Activated naive CD8-positive, alpha-beta T cell treated with anti-CD3 and anti-CD28 coated beads, Interleukin-2, amount 50 U/mL, for 24 hours (primary cell): ENCODE results near the gene STX1A.
"Not testable (repeated sequence)": the region's sequence is repeated elsewhere in the genome, so short reads cannot be mapped to it uniquely, and the experiment has no call there.

ENCODE experiments used
- ATAC-seq: fragments of 150-1000 bp; cut with Tn5 transposase; one replicate; pipeline ENCODE4 v1.10.0; 2021
- DNase-seq: peaks from one replicate; pipeline ENCODE4 v3.0.0; 2021
- H3K27ac Mint-ChIP-seq: one replicate; pipeline ENCODE4 v1.8.0; 2021; ENCODE audit warnings: mild to moderate bottlenecking, mixed read lengths
- H3K27me3 Mint-ChIP-seq: one replicate; pipeline ENCODE4 v1.8.0; 2021; ENCODE audit warnings: mixed read lengths
- H3K36me3 Mint-ChIP-seq: one replicate; pipeline ENCODE4 v1.8.0; 2021; ENCODE audit warnings: low read depth, mixed read lengths
- H3K4me1 Mint-ChIP-seq: one replicate; pipeline ENCODE4 v1.8.0; 2021; ENCODE audit warnings: mixed read lengths
- H3K4me3 Mint-ChIP-seq: one replicate; pipeline ENCODE4 v1.8.0; 2021; ENCODE audit warnings: mild to moderate bottlenecking, moderate library complexity, mixed read lengths
- H3K9me3 Mint-ChIP-seq: one replicate; pipeline ENCODE4 v1.8.0; 2021; ENCODE audit warnings: mixed read lengths

STX1A gene

DNA sequence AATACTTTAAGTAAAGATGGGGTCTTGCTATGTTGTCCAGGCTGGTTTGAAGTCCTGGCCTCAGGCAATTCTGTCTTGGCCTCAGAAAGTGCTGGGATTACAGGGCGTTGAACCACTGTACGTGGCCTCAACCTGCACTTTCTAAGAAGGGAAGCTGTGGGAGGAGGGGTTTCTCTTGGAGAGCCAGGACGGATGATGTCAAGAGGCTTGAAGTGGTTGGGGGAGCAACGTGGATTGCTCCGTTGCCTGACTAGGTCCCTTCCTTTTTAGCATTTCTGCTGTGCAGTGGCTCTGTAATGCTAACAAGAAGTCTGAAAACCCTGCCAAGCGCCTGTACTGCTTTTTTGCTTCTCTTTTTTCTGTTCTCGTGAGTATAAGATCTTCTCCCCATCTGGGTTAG lies 28.8 kb downstream of the STX1A start:
- Mint-ChIP-seq H3K36me3 (peaks cover 58% of the 10 kb centered on the region), H3K9me3 (no peaks in the 10 kb centered on the region), H3K27ac (no peak overlapping the region), H3K4me3 (no peak overlapping the region), H3K4me1 (peaks cover 16% of the 10 kb centered on the region), H3K27me3 (no peaks in the 10 kb centered on the region)
- DNase-seq (no peak), ATAC-seq (no peak)

DNA sequence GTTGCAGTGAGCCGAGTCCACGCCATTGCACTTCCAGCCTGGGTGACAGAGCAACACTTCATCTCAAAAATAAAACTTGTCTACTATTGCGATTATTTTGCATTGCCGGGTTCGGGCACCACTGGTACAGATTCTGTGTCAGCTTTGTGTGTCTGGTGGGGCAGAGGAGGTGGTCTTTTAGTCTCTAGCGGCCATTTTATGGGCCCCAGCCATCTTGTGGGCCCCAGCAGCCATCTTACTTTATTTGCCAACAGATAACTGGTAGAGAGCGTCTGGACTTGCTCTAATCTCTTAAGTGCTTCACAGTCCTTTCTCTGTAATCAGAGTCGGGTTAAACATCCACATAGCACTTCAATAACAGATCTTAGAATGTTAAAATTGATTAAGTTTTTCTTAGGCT lies 31.2 kb downstream of the STX1A start:
- Mint-ChIP-seq H3K27ac (no peak overlapping the region), H3K4me1 (peaks cover 27% of the 10 kb centered on the region), H3K9me3 (no peaks in the 10 kb centered on the region), H3K27me3 (no peaks in the 10 kb centered on the region), H3K4me3 (no peak overlapping the region), H3K36me3 (peaks cover 54% of the 10 kb centered on the region)
- ATAC-seq (no peak), DNase-seq (no peak)

DNA sequence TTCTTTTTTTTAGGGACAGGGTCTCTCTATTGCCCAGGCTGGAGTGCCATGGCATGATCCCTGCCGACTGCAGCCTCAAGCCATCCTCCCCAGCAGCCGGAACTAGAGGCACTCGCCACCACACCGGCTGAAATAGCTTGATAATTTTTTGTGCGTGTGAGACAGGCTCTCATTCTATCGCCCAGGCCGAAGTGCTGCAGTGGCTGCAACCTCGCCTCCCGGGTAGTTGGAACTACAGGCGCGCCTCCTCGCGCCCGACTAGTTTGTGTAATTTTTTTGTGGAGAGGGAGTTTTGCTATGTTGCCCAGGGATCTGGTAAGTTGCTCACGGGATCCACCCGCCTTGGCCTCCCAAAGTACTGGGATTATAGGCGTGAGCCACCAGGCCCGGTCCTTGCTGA lies 34.2 kb downstream of the STX1A start:
- H3K4me3 Mint-ChIP-seq: peak overlapping the region; percentile 96
- H3K27ac Mint-ChIP-seq: no peak overlapping the region
- H3K27me3 Mint-ChIP-seq: no peaks in the 10 kb centered on the region
- peaks cover 39% of the 10 kb centered on the region for H3K36me3 Mint-ChIP-seq
- ATAC-seq: no peak
- no peaks in the 10 kb centered on the region for H3K9me3 Mint-ChIP-seq
- no peak for DNase-seq
- H3K4me1 Mint-ChIP-seq: peaks cover 48% of the 10 kb centered on the region

DNA sequence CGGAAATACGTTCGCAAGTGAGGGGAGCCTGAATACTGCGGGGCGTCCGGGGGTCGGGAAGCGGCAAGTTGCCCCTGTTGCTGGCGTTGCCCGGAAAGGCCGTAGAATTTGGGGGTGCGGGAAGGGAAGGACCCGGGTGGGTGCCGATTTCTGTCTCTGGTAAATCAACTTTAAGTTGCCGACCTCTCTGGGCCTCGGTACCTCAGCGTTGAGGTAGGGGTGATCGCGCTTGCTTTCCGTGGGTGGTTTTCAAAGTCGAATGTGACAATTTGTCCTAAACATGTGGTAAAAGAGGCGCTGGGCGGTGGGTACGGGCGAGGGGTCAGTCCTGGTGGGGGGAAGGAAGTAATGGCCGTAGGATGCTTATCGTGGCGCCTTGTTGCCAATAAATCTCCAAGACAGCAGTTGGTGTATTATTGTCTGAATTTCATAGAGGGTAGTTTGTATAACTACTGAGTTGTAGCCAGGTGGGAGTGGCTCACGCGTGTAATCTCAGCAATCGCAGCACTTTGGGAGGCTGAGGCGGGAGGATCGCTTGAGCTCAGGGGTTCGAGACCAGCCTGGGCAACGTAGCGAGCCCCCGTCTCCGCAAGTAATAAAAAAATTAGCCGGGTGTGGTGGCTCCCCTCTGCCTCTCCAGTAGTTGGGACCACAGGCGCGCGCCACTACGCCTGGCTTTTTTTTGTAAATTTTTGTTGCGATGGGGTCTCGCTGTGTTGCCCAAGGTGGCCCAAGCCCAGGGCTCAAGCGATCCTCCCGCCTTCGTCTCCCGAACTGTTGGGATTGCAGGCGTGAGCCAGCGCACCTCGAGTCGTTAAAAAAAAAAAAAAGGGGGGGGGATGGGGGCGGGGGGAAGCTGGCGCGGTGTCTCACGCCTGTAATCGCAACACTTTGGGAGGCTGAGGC lies 35.4 kb downstream of the STX1A start:
- DNase-seq (no peak), ATAC-seq (no peak)
- H3K4me3 Mint-ChIP-seq: peak overlapping the region; percentile 96
- no peaks in the 10 kb centered on the region for H3K9me3 Mint-ChIP-seq
- H3K4me1 Mint-ChIP-seq: peaks cover 57% of the 10 kb centered on the region
- H3K27me3 Mint-ChIP-seq: no peaks in the 10 kb centered on the region
- H3K27ac Mint-ChIP-seq: peak overlapping the region; percentile 90
- H3K36me3 Mint-ChIP-seq: peaks cover 34% of the 10 kb centered on the region

DNA sequence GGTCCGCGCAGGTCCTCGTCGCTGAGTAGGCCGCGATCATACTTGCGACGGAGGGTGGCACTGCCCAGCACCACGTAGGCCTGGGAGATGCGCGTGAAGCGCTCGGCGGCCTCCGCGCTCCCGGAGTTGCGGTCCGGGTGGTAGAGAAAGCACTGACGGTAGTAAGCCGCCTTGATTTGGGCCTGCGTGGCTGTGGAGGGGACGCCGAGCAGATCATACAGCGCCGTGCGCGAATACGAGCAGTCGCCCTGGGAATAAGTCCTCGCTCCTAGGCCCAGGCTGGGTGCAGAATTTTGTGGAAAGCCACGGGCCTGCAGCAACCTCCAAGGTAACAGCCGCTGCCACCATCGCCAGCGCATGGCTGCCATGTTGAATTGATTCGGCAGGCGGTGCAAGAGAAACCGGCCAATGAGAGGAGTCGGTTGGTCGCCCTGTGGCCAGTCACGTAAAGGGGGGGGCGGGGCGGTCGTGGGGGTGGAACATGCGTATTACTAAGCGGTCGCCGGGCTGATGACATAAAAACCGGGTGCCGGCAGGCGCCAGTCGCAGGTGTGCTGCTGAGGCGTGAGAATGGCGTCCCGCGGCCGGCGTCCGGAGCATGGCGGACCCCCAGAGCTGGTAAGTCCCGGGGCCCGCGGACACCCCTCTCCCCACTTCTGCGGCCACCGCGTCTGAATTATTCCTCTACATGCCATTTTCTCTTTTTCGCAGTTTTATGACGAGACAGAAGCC lies 36.2 kb downstream of the STX1A start, which contains the start of the genes BUD23 and DNAJC30:
TSS of gene BUD23 (plus strand) at position 542 of the 732 bp plus-strand sequence. CDS start at position 571, 29 bp downstream.
TSS of gene DNAJC30 (minus strand) at position 398 of the 732 bp plus-strand sequence. CDS start at position 368, 30 bp downstream.
- H3K4me1 Mint-ChIP-seq: peaks cover 51% of the 10 kb centered on the region
- peak within 1 kb of the TSS; percentile 96 for H3K4me3 Mint-ChIP-seq
- H3K9me3 Mint-ChIP-seq: no peaks in the 10 kb centered on the region
- ATAC-seq (peak; percentile 90), DNase-seq (peak; percentile 97)
- H3K27ac Mint-ChIP-seq: peak within 1 kb of the TSS; percentile 90
- peaks cover 35% of the 10 kb centered on the region for H3K36me3 Mint-ChIP-seq
- H3K27me3 Mint-ChIP-seq: no peaks in the 10 kb centered on the region

DNA sequence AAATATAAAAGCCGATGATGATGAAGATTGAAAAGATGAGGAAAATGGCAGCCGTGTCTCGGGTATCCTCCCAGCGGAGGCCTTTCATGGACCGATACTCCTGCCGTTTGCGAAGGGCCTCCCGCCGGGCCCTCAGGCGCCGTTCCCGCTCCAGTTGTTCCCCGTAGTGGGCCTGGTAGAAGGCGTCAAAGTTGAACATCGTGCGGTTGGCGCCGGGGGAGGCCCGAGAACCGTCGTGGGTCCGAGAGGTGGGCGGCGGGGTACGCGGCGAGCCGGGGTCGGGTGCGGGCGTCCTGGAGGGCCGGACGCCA lies 36.8 kb downstream of the STX1A start:
- H3K27me3 Mint-ChIP-seq: no peaks in the 10 kb centered on the region
- H3K4me3 Mint-ChIP-seq: peak overlapping the region; percentile 96
- peaks cover 50% of the 10 kb centered on the region for H3K4me1 Mint-ChIP-seq
- ATAC-seq (no peak), DNase-seq (no peak)
- H3K27ac Mint-ChIP-seq: peak overlapping the region; percentile 90
- no peaks in the 10 kb centered on the region for H3K9me3 Mint-ChIP-seq
- peaks cover 37% of the 10 kb centered on the region for H3K36me3 Mint-ChIP-seq

DNA sequence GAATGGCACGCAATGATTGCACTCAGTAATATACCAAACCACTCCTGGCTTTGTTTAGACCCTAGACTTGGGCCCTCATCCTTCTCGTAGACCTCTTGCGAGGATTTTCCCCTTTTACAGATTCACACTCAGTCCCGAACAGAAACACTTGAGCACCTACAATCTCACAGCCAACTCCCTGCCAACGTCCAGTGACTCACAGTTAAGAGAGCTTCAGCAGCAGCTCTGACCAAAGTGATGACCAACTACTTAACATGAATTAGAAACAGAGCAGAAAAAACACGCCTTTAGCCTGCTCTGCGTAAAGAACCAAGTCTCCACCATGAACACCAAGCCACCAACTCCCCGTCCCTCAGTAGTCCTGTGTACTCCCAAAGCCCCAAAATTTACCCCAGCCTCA lies 38.4 kb downstream of the STX1A start:
- H3K36me3 Mint-ChIP-seq: peaks cover 27% of the 10 kb centered on the region
- peaks cover 46% of the 10 kb centered on the region for H3K4me1 Mint-ChIP-seq
- ATAC-seq: no peak
- DNase-seq: no peak
- H3K9me3 Mint-ChIP-seq: no peaks in the 10 kb centered on the region
- peak overlapping the region; percentile 3 for H3K27ac Mint-ChIP-seq
- H3K4me3 Mint-ChIP-seq: peak overlapping the region; percentile 96
- H3K27me3 Mint-ChIP-seq: no peaks in the 10 kb centered on the region

DNA sequence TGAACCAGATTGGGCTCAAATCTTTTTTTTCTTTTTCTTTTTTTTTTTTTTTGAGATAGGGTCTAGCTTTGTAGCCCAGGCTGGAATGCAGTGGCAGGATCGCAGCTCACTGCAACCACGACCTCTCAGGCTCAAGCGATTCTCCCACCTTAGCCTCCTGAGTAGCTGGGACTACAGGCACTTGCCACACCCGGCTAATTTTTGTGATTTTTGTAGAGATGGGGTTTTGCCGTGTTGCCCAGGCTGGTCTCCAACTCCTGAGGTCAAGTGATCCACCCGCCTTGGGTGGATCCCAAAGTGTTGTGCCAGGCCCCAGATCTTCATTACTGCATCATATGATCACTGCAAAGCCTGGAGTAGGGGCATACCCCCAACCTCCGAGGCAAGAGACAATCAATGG lies 39.0 kb downstream of the STX1A start:
- Mint-ChIP-seq H3K9me3 (no peaks in the 10 kb centered on the region), H3K4me1 (peaks cover 44% of the 10 kb centered on the region), H3K27ac (no peak overlapping the region), H3K4me3 (peak overlapping the region; percentile 96), H3K36me3 (peaks cover 26% of the 10 kb centered on the region), H3K27me3 (no peaks in the 10 kb centered on the region)
- DNase-seq (no peak), ATAC-seq (no peak)

DNA sequence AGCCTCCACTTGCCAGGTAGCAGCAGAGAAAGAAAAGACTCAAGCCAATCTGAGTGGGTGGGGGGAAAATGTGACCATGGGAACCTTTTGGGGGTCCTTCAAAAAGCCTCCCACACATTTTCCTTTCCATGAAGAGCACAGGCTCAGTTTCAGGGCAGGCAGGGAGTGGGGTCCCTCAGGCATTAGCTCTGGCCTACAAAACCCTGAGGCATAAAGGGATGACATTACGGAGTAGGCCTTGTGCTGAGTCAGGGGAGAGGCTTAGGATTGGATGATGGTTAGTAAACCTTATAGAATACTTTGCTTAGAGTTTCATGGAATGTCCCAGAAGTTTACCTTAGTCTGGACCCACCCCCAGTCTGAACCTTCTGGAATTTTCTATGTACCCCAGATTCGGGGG lies 39.8 kb downstream of the STX1A start:
- DNase-seq: no peak
- Mint-ChIP-seq H3K4me3 (no peak overlapping the region), H3K9me3 (no peaks in the 10 kb centered on the region), H3K4me1 (peaks cover 37% of the 10 kb centered on the region), H3K27ac (no peak overlapping the region), H3K36me3 (peaks cover 22% of the 10 kb centered on the region), H3K27me3 (no peaks in the 10 kb centered on the region)
- ATAC-seq: no peak

DNA sequence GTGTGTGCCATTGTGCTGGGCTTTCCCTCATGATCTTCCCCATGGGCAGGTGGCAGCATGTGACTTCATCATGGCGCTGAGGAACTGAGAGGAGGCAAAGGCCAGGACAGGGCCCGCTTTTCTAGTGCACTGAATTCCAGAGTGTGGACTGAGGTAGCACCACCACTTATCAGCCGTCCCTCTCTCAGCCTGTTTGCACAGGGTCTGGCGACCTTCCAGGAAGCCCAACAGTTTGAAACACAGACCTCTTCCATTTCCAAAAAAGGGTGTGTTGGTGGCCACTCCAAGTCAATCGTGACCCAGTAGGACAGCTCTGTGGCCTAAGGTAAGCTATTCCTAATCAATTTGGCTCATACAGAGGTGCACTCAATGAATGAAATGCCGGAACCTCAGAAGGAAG lies 40.6 kb downstream of the STX1A start:
- Mint-ChIP-seq H3K9me3 (no peaks in the 10 kb centered on the region), H3K4me3 (no peak overlapping the region), H3K4me1 (peaks cover 35% of the 10 kb centered on the region), H3K27me3 (no peaks in the 10 kb centered on the region), H3K36me3 (peaks cover 22% of the 10 kb centered on the region), H3K27ac (peak overlapping the region; percentile 42)
- DNase-seq: no peak
- ATAC-seq: no peak

DNA sequence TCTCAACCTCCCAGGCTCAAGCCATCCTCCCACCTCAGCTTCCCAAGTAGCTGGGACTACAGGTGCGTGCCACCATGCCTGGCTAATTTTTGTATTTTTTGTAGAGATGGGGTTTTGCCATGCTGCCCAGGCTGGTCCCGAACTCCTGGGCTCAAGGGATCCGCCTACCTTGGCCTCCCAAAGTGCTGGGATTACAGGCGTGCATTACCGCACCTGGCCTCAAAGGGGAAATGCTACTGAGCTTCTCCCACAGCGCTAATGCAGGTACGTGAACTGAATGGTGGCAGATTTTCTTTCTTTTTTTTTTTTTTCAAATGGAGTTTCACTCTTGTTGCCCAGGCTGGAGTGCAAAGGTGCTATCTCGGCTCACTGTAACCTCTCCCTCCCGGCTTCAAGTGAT lies 43.4 kb downstream of the STX1A start:
- Mint-ChIP-seq H3K36me3 (peaks cover 20% of the 10 kb centered on the region), H3K4me1 (peaks cover 20% of the 10 kb centered on the region)
- not testable (repeated sequence) for H3K9me3 Mint-ChIP-seq, H3K27me3 Mint-ChIP-seq, H3K27ac Mint-ChIP-seq, H3K4me3 Mint-ChIP-seq, DNase-seq, ATAC-seq

DNA sequence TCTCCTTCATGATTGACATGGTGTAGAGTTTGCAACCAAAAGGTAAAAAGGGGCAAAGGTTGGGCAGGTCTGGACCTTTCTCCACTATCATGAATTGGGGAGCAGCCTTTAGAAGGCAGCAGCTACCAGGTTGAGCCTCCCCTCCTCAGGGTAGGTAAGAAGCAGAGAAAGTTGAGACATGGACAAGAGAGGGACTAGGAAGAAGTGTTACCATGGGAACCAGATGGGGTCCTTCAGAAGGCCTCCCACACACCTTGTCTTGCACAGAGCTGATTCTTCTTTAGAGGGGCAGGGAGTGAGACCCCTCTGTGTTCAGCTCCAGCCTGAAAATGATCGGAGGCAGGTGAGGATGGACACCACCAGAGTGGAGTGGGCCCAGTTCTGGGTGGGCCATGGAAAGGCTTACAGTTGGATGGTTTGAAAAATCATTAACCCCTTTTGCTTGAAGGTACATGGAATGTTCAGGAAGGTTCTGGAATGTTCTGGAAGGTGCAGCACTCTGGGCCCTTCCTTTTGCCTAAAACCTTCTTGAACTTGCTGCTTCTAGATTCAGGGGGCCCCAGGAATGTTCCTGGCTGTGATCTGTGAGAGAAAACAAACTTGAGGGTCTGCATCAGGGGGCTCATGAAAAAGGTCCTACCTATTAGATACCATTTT lies 44.9 kb downstream of the STX1A start:
- Mint-ChIP-seq H3K4me1 (peaks cover 6% of the 10 kb centered on the region), H3K27ac (no peak overlapping the region), H3K36me3 (peaks cover 17% of the 10 kb centered on the region), H3K9me3 (no peaks in the 10 kb centered on the region), H3K27me3 (peaks cover 4% of the 10 kb centered on the region), H3K4me3 (no peak overlapping the region)
- DNase-seq (no peak), ATAC-seq (no peak)

DNA sequence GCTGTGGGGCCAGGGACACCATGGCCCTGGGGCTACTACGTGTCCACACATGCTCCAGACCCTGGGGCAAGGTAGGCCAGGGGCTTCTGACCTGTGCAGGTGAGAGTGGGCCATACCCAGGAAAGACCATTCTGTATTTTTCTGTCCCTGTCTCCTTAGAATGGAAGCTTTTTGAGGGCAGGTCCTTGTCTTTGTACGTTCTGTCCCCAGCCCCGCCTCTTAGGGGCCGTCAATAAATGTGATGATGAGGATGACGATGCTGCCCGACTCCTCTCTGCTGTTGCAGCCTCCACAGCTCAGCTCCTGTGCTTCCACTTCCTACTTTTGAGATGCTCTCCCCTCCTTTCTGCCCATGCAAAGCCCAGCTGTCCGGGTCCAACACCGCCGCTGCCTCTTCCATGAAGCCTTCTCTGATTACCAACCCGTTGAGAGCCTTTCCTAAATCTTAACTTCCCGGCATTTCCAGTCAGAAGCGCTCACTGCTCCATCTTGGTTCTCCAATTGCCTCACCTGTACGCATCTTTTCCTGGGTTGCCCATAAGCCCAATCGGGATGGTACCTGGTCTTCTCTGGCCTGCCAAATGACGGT lies 47.5 kb downstream of the STX1A start:
- H3K36me3 Mint-ChIP-seq: peaks cover 1% of the 10 kb centered on the region
- DNase-seq: no peak
- H3K4me3 Mint-ChIP-seq: no peak overlapping the region
- peaks cover 6% of the 10 kb centered on the region for H3K4me1 Mint-ChIP-seq
- no peak for ATAC-seq
- peaks cover 11% of the 10 kb centered on the region for H3K27me3 Mint-ChIP-seq
- no peaks in the 10 kb centered on the region for H3K9me3 Mint-ChIP-seq
- H3K27ac Mint-ChIP-seq: no peak overlapping the region

DNA sequence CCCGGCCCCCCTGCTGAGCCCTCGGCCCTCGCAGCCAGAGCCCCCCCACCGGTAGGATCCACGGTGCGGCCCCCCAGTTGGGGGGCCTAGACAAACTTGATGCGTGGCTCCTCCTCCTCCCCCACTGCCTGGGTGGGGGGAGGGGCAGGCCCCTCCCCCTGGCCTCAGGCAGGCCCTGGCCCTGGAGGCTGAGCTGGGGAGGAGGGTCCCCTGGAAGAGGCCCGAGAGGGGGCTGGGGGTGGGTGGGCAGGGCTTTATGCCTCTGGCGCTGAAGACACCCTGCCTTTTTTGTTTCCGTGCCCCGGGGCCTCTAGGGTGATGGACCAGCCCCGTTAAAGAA lies 48.2 kb downstream of the STX1A start:
- peaks cover 13% of the 10 kb centered on the region for H3K27me3 Mint-ChIP-seq
- H3K36me3 Mint-ChIP-seq: peaks cover 1% of the 10 kb centered on the region
- DNase-seq: no peak
- no peak overlapping the region for H3K4me3 Mint-ChIP-seq
- peaks cover 6% of the 10 kb centered on the region for H3K4me1 Mint-ChIP-seq
- ATAC-seq: no peak
- H3K27ac Mint-ChIP-seq: no peak overlapping the region
- no peaks in the 10 kb centered on the region for H3K9me3 Mint-ChIP-seq
